A673 (cell line): ENCODE measurements around the gene KNDC1. TPM values are rescaled to one million over a fixed set of nuclear protein-coding genes. Genes with fewer than 3 reads are reported as not detected.
"Not testable (repeated sequence)": the region's sequence is repeated elsewhere in the genome, so short reads cannot be mapped to it uniquely, and the experiment has no call there.

Source experiments
- BruUV-seq: library from RNA; stranded (reverse); fragments of 400-500 nt; replicated peaks from 2 replicates; lab custom pipeline; 2021; lab: Mats Ljungman, UMichigan
- CTCF ChIA-PET: fragments of 300-600 bp; sonication (Branson Sonifier 250); formaldehyde crosslinking; loops from one replicate; lab custom pipeline; 2022; ENCODE audit warnings: antibody characterized with exemption; lab: Charles Lee
- POLR2A ChIA-PET: fragments of 300-600 bp; sonication (Branson Sonifier 250); formaldehyde crosslinking; loops from one replicate; lab custom pipeline; 2022; ENCODE audit warnings: antibody characterized with exemption; ENCODE audit not compliant: low non-redundant PET; lab: Charles Lee
- DNase-seq: peaks from one replicate; pipeline ENCODE4 v3.0.0-alpha.2; 2015; ENCODE audit warnings: low spot score
- H3K27ac ChIP-seq: fragments of 200-600 bp; sonication (generic); 2 replicates; pipeline ENCODE4 v1.5.1; 2016; ENCODE audit warnings: mixed run types, low read depth, mild to moderate bottlenecking, mixed read lengths, antibody characterized with exemption, low read length; ENCODE audit not compliant: poor library complexity, severe bottlenecking
- H3K27me3 ChIP-seq: fragments of 200-600 bp; sonication (generic); replicated peaks from 2 replicates; pipeline ENCODE4 v1.6.1; 2017; ENCODE audit warnings: mixed run types, low read depth, mild to moderate bottlenecking, mixed read lengths, antibody characterized with exemption, low read length; ENCODE audit not compliant: insufficient read depth, poor library complexity
- H3K36me3 ChIP-seq: fragments of 200-600 bp; sonication (generic); 2 replicates; pipeline ENCODE4 v1.6.1; 2016; ENCODE audit warnings: mixed run types, mild to moderate bottlenecking, mixed read lengths, antibody characterized with exemption, low read length; ENCODE audit not compliant: insufficient read depth, poor library complexity, severe bottlenecking
- H3K4me1 ChIP-seq: fragments of 200-600 bp; sonication (generic); 2 replicates; pipeline ENCODE4 v1.6.1; 2017; ENCODE audit warnings: mixed run types, mild to moderate bottlenecking, mixed read lengths, antibody characterized with exemption, low read length; ENCODE audit not compliant: insufficient read depth, poor library complexity, severe bottlenecking
- H3K4me3 ChIP-seq: fragments of 200-600 bp; sonication (generic); 2 replicates; pipeline ENCODE4 v1.5.1; 2016; ENCODE audit warnings: low read depth, mixed run types, mild to moderate bottlenecking, mixed read lengths, low read length; ENCODE audit not compliant: poor library complexity, severe bottlenecking
- H3K9me3 ChIP-seq: fragments of 200-600 bp; sonication (generic); 2 replicates; pipeline ENCODE4 v1.6.1; 2016; ENCODE audit warnings: mixed run types, low read depth, mild to moderate bottlenecking, mixed read lengths, antibody characterized with exemption, low read length; ENCODE audit not compliant: poor library complexity, severe bottlenecking
- CTCF ChIP-seq: fragments of 300-800, 200-600 bp; sonication (generic); conservative IDR thresholded peaks from 2 replicates; pipeline ENCODE4 v1.5.1; 2017; ENCODE audit warnings: low read depth, mild to moderate bottlenecking, antibody characterized with exemption, low read length, moderate library complexity, mixed read lengths
- EZH2 ChIP-seq: fragments of 200-600 bp; sonication (generic); IDR thresholded peaks from 2 replicates; pipeline ENCODE4 v1.6.1; 2017; ENCODE audit warnings: borderline replicate concordance, low read depth, mild to moderate bottlenecking, mixed read lengths, antibody characterized with exemption, low read length; ENCODE audit not compliant: poor library complexity, severe bottlenecking
- intact Hi-C: fragments of 100-400 bp; cut with micrococcal nuclease; formaldehyde crosslinking; loops from one replicate; pipeline ENCODE4 v1.10.0; 2022; ENCODE audit not compliant: unreplicated experiment
- total RNA-seq: library from RNA; stranded (reverse); gene quantifications from 2 replicates; pipeline ENCODE4 v1.2.3, GENCODE V29; 2021

The KNDC1 gene
- total RNA-seq, 1 experiment from 2014 or later: not detected

- POLR2A ChIA-PET: no interaction called here
- Histone ChIP-seq H3K4me3 (no peak overlapping the region), H3K36me3 (no peaks in the 10 kb centered on the region), H3K4me1 (peaks cover 19% of the 10 kb centered on the region), H3K9me3 (no peaks in the 10 kb centered on the region), H3K27ac (no peak overlapping the region), H3K27me3 (no peaks in the 10 kb centered on the region)
- intact Hi-C loops: no loop called here
- DNase-seq: no peak
- TF ChIP-seq EZH2: no peak
- no peak for TF ChIP-seq CTCF
- CTCF ChIA-PET: no interaction called here
- BruUV-seq: no TSS peak
Measured at GRCh38 chr10:133262696-133263095, 102.7 kb downstream of the KNDC1 start.

GRCh38 chr10:133263674-133264073 lies 103.7 kb downstream of the KNDC1 start:
- ChIA-PET POLR2A (no interaction called here), CTCF (no interaction called here)
- BruUV-seq: no TSS peak
- intact Hi-C loops: no loop called here
- no peak overlapping the region for H3K27ac ChIP-seq
- DNase-seq: no peak
- no peaks in the 10 kb centered on the region for H3K36me3 ChIP-seq
- H3K4me3 ChIP-seq: no peak overlapping the region
- H3K27me3 ChIP-seq: no peaks in the 10 kb centered on the region
- peaks cover 19% of the 10 kb centered on the region for H3K4me1 ChIP-seq
- no peaks in the 10 kb centered on the region for H3K9me3 ChIP-seq
- TF ChIP-seq CTCF: no peak
- TF ChIP-seq EZH2: no peak

GRCh38 chr10:133264461-133264860 lies 104.4 kb downstream of the KNDC1 start:
- no peaks in the 10 kb centered on the region for H3K9me3 ChIP-seq
- DNase-seq: no peak
- H3K27me3 ChIP-seq: no peaks in the 10 kb centered on the region
- BruUV-seq: no TSS peak
- no peak overlapping the region for H3K4me3 ChIP-seq
- no peak overlapping the region for H3K27ac ChIP-seq
- H3K36me3 ChIP-seq: no peaks in the 10 kb centered on the region
- intact Hi-C loops: no loop called here
- TF ChIP-seq CTCF: no peak
- TF ChIP-seq EZH2: no peak
- H3K4me1 ChIP-seq: peaks cover 11% of the 10 kb centered on the region
- CTCF ChIA-PET: no interaction called here
- POLR2A ChIA-PET: no interaction called here

GRCh38 chr10:133265052-133265451 lies 105.0 kb downstream of the KNDC1 start:
- H3K4me1 ChIP-seq, H3K9me3 ChIP-seq, POLR2A ChIA-PET, H3K36me3 ChIP-seq, intact Hi-C loops, H3K27me3 ChIP-seq, H3K27ac ChIP-seq, BruUV-seq, CTCF ChIA-PET, DNase-seq, H3K4me3 ChIP-seq: not testable (repeated sequence)
